ENCODE measurements around the gene TRNT1. TPM values are rescaled to one million over a fixed set of nuclear protein-coding genes. Genes with fewer than 3 reads are reported as not detected.

The TRNT1 gene
- total RNA-seq, 1 experiment from 2014 or later: 39.7 TPM

GRCh38 chr3:3149560-3149959 lies 22.8 kb downstream of the TRNT1 start:
- H3K4me3 Mint-ChIP-seq (ENCODE audit: unreplicated experiment): no peak overlapping the region
- H3K27ac Mint-ChIP-seq (ENCODE audit: low read depth, unreplicated experiment): no peak overlapping the region
- H3K9me3 Mint-ChIP-seq (ENCODE audit: unreplicated experiment): no peaks in the 10 kb centered on the region
- TF ChIP-seq, protein P1, sequence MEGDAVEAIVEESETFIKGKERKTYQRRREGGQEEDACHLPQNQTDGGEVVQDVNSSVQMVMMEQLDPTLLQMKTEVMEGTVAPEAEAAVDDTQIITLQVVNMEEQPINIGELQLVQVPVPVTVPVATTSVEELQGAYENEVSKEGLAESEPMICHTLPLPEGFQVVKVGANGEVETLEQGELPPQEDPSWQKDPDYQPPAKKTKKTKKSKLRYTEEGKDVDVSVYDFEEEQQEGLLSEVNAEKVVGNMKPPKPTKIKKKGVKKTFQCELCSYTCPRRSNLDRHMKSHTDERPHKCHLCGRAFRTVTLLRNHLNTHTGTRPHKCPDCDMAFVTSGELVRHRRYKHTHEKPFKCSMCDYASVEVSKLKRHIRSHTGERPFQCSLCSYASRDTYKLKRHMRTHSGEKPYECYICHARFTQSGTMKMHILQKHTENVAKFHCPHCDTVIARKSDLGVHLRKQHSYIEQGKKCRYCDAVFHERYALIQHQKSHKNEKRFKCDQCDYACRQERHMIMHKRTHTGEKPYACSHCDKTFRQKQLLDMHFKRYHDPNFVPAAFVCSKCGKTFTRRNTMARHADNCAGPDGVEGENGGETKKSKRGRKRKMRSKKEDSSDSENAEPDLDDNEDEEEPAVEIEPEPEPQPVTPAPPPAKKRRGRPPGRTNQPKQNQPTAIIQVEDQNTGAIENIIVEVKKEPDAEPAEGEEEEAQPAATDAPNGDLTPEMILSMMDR (IDR thresholded peaks at IDR 0.05; ENCODE audit: unreplicated experiment): no peak
- intact Hi-C loops (cut with micrococcal nuclease): no loop called here
- DNase-seq (ENCODE audit: unreplicated experiment): no peak
- ChIA-PET CTCF (no interaction called here), POLR2A (no interaction called here)
- H3K4me1 Mint-ChIP-seq (ENCODE audit: insufficient read depth, unreplicated experiment): no peaks in the 10 kb centered on the region
- H3K36me3 Mint-ChIP-seq (ENCODE audit: insufficient read depth, unreplicated experiment): peaks cover 97% of the 10 kb centered on the region
- no peaks in the 10 kb centered on the region for H3K27me3 Mint-ChIP-seq (ENCODE audit: insufficient read depth, unreplicated experiment)
- no TSS peak for BruUV-seq (replicated peaks)

GRCh38 chr3:3151513-3151912 lies 24.8 kb downstream of the TRNT1 start:
- no TSS peak for BruUV-seq (replicated peaks)
- POLR2A ChIA-PET: interaction anchor here (1.5 kb wide), 1 partner anchor 9 kb away, joined by 3 read pairs; no protein-coding TSS in a partner anchor
- DNase-seq (ENCODE audit: unreplicated experiment): no peak
- intact Hi-C loops (cut with micrococcal nuclease): no loop called here
- Mint-ChIP-seq H3K27ac (ENCODE audit: low read depth, unreplicated experiment) (no peak overlapping the region), H3K9me3 (ENCODE audit: unreplicated experiment) (no peaks in the 10 kb centered on the region), H3K4me3 (ENCODE audit: unreplicated experiment) (no peak overlapping the region), H3K27me3 (ENCODE audit: insufficient read depth, unreplicated experiment) (no peaks in the 10 kb centered on the region), H3K4me1 (ENCODE audit: insufficient read depth, unreplicated experiment) (no peaks in the 10 kb centered on the region), H3K36me3 (ENCODE audit: insufficient read depth, unreplicated experiment) (peaks cover 97% of the 10 kb centered on the region)
- TF ChIP-seq, protein P1 (IDR thresholded peaks at IDR 0.05; ENCODE audit: unreplicated experiment): no peak
- CTCF ChIA-PET: interaction anchor here (0.6 kb wide), 2 partner anchors 13 to 124 kb away, joined by 3 to 5 read pairs; no protein-coding TSS in a partner anchor

DNA sequence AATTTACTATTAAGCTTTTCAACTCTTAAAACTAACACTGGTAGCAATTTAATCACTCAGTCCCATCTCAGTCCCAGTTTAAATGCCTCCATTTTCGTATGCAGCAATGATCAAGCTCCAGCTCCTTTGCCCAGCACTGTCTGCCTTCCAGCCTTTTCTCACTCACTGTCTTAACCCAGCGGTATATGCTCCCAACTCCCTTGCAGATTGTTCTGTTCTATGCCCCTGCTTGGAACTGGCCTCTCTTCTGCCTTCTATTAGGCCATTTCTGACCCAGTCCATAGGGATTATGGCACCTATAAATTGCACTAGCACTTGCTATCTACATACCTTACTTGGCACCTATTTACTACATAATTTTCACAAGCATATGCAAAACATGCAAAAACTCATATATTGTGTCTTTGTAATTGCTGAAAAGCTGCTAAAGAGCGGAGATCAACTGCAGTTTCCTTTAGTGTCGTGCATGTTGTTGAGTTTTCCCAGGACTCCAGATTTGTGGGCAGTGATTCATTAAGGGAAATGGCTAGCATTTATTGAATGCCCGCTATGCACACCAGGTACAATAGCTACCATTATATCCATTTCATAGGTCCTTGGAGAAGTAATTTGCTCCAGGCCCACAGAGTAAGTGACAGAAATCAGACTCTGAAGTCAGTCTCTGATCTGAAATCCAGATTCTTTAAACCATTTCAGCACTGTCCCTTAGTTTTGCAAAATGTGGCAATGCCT lies 28.3 kb downstream of the TRNT1 start:
- intact Hi-C loops (cut with micrococcal nuclease): no loop called here
- H3K36me3 Mint-ChIP-seq (ENCODE audit: insufficient read depth, unreplicated experiment): peaks cover 91% of the 10 kb centered on the region
- H3K27me3 Mint-ChIP-seq (ENCODE audit: insufficient read depth, unreplicated experiment): no peaks in the 10 kb centered on the region
- H3K4me1 Mint-ChIP-seq (ENCODE audit: insufficient read depth, unreplicated experiment): no peaks in the 10 kb centered on the region
- no TSS peak for BruUV-seq (replicated peaks)
- CTCF ChIA-PET: interaction anchor here (0.9 kb wide), 1 partner anchor 8 kb away, joined by 4 read pairs; no protein-coding TSS in a partner anchor
- no peak for DNase-seq (ENCODE audit: unreplicated experiment)
- no peak overlapping the region for H3K27ac Mint-ChIP-seq (ENCODE audit: low read depth, unreplicated experiment)
- no peaks in the 10 kb centered on the region for H3K9me3 Mint-ChIP-seq (ENCODE audit: unreplicated experiment)
- POLR2A ChIA-PET: interaction anchor here (0.6 to 1.6 kb wide), 2 partner anchors 10 to 28 kb away, joined by 3 to 10 read pairs; no protein-coding TSS in a partner anchor
- TF ChIP-seq, protein P1 (IDR thresholded peaks at IDR 0.05; ENCODE audit: unreplicated experiment): no peak
- no peak overlapping the region for H3K4me3 Mint-ChIP-seq (ENCODE audit: unreplicated experiment)

GRCh38 chr3:3157484-3157883 lies 30.7 kb downstream of the TRNT1 start:
- intact Hi-C loops (cut with micrococcal nuclease): no loop called here
- no peaks in the 10 kb centered on the region for H3K9me3 Mint-ChIP-seq (ENCODE audit: unreplicated experiment)
- TF ChIP-seq, protein P1 (IDR thresholded peaks at IDR 0.05; ENCODE audit: unreplicated experiment): no peak
- BruUV-seq (replicated peaks): no TSS peak
- ChIA-PET CTCF (interaction anchor here (0.5 kb wide), 1 partner anchor 30 kb away, joined by 4 read pairs; no protein-coding TSS in a partner anchor), POLR2A (no interaction called here)
- DNase-seq (ENCODE audit: unreplicated experiment): no peak
- no peaks in the 10 kb centered on the region for H3K4me1 Mint-ChIP-seq (ENCODE audit: insufficient read depth, unreplicated experiment)
- H3K27me3 Mint-ChIP-seq (ENCODE audit: insufficient read depth, unreplicated experiment): no peaks in the 10 kb centered on the region
- peaks cover 80% of the 10 kb centered on the region for H3K36me3 Mint-ChIP-seq (ENCODE audit: insufficient read depth, unreplicated experiment)
- H3K4me3 Mint-ChIP-seq (ENCODE audit: unreplicated experiment): no peak overlapping the region
- H3K27ac Mint-ChIP-seq (ENCODE audit: low read depth, unreplicated experiment): no peak overlapping the region

Data from MCF 10A (cell line).